ENCODE measurements around the gene HTR1D.

- TF ChIP-seq CTCF (IDR thresholded peaks at IDR 0.05) (no peak), POLR2A (IDR thresholded peaks at IDR 0.05) (no peak)
These were observed 22.9 kb downstream of the HTR1D start for GRCh38 chr1:23194119-23194984.

Data from thyroid gland (tissue), 4 donors.